ENCODE data around the gene IGSF8.
"Not testable (repeated sequence)": the region's sequence is repeated elsewhere in the genome, so short reads cannot be mapped to it uniquely, and the experiment has no call there.

Gene IGSF8

GRCh38 chr1:160063176-160063575 is 35.2 kb downstream of the IGSF8 start:
- DNase-seq, result no peak

DNA sequence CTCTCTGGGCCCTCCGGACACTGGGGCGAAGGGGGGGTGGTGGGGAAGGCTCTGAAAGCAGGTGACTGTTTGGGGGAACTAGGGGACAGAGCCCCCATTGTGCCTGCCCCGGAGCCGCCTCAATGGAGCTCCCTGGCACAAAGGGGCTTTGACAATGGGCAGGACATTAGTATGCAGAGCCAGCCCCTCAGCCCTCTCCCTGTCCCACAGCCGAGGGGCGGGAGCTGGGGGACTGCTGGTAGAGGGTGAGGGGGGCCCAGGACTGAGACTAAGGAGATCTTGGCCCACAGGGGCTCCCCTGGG is 36.2 kb downstream of the IGSF8 start:
- DNase-seq, result no peak

- no peak for DNase-seq
Measured at GRCh38 chr1:160061369-160062229, 36.8 kb downstream of the IGSF8 start.

- DNase-seq, result no peak
Measured at GRCh38 chr1:160058087-160058486, 40.3 kb downstream of the IGSF8 start.

- no peak for DNase-seq
Measured at GRCh38 chr1:160056648-160057169, 41.7 kb downstream of the IGSF8 start.

- DNase-seq, result no peak
Measured at GRCh38 chr1:160053548-160054365, 44.7 kb downstream of the IGSF8 start.

- no peak for DNase-seq
Measured at GRCh38 chr1:160052936-160053335, 45.5 kb downstream of the IGSF8 start.

GRCh38 chr1:160050619-160051018 is 47.8 kb downstream of the IGSF8 start:
- no peak for DNase-seq

- not testable (repeated sequence) for DNase-seq
Measured at GRCh38 chr1:160050182-160050581, 48.2 kb downstream of the IGSF8 start.

DNA sequence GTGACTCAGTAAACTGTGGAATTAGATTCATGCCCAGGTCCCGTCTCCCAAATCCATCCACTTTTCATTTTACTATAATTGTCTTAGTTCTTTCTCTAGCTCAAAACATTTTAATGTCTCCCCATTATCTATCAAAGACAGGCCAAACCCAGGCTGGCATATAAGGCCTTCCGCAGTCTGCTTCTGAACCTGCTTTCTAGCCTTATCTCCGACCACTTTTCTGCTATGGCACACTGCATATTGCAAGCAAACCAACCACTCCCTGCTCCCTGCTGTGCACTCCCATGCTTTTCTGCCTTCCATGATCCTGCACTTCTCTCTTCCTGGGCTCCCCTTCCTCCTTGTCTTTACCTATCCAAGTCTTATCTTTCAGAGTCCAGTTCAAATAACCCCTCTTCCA is 49.3 kb downstream of the IGSF8 start:
- no peak for DNase-seq

GRCh38 chr1:160048335-160048734 is 50.1 kb downstream of the IGSF8 start:
- DNase-seq, result no peak

DNA sequence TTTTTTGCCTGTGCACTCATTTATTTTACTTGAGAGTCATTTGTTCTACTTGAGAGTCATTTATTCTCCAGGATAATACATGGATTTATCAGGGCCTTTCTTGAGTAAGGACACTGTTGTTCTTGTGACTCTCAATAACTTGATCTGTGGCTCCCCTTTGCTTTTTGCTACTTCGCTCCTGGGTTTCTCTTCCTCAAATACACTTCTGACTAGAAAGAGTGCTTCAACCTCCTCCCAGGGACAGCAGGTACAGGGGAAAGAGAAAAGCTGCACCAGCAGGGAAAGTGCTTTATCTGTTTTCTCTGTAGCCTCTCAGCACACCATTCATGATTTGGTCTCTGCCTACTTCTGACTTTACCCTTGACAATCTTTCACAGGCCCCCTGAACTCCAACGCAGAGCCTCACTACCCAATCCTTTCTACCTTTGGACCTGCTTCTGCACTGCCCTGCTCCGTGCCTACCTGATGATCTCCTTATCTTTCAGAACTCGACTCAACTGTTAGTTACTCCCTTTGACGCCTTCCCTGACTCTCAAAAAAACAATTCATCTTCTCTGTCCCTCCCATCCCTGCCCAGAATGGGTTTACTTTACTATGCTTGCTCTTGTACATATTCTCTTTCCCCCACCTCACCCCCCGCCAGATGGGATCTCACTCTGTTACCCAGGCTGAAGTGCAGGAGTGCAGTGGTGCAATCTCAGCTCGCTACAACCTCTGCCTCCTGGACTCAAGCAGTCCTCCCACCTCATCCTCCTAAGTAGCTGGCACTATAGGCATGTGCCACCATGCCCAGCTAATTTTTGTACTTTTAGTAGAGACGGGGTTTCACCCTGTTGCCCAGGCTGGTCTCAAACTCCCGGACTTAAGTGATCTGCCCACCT is 51.1 kb downstream of the IGSF8 start:
- peak; percentile 3 for DNase-seq

- peak; percentile 58 for DNase-seq
Measured at GRCh38 chr1:160046494-160047110, 51.8 kb downstream of the IGSF8 start.

- no peak for DNase-seq
Measured at GRCh38 chr1:160045653-160046052, 52.8 kb downstream of the IGSF8 start.

GRCh38 chr1:160043543-160043942 is 54.9 kb downstream of the IGSF8 start:
- DNase-seq, result no peak
